Heart left ventricle (tissue), 13 donors: ENCODE results near the gene SLC2A9.

Experiments used
- POLR2A ChIP-seq, 2 donors: fragments of 450-650 bp; IDR thresholded peaks; one replicate each; pipeline ENCODE4 v1.6.1; 2017; ENCODE audit warnings: antibody characterized with exemption in 2 of 2, mild to moderate bottlenecking in 2 of 2, moderate library complexity in 2 of 2
- TF ChIP-seq, protein P1 (sequence below), 12 donors: fragments of 200-600 bp; sonication (generic) in 4 of 12; IDR thresholded peaks; one replicate each; pipeline versions ENCODE4 v1.5.0 to v1.8.0; 2018 to 2022; ENCODE audit warnings: antibody characterized with exemption in 12 of 12, mild to moderate bottlenecking in 5 of 12
- donor health status: ischemic (EF 13 %, LVEDD 7.1; RV severe dilation, severe dysfunction).
- donor health status: DM: no; HTN: yes; CAD: no.
- donor health status: DM: no; HTN: no; CAD: no.
- donor health status: ischemic (EF 25% LVEDD 6.9; RV normal size, moderate dysfunction).
- donor health status: ischemic (EF 25% LVEDD 5.7; RV mildly dilated, moderate dysfunction).
- donor health status: ischemic (EF 35%, LVEDD 5.7; RV mildly dilated, moderate dysfunction).
- donor health status: nonischemic (EF 11% LVEDD 7.7; RV severe dilation, severe dysfunction).
- donor health status: DM: yes; HTN: yes; CAD: no.
- donor health status: PGD.
- donor health status: ischemic (EF 29% LVEDD 5.4; RV normal size, mild dysfunction).
- donor health status: nonischemic (EF 23%, LVEDD 6.1; RV moderate dilation, normal function).

DNA sequence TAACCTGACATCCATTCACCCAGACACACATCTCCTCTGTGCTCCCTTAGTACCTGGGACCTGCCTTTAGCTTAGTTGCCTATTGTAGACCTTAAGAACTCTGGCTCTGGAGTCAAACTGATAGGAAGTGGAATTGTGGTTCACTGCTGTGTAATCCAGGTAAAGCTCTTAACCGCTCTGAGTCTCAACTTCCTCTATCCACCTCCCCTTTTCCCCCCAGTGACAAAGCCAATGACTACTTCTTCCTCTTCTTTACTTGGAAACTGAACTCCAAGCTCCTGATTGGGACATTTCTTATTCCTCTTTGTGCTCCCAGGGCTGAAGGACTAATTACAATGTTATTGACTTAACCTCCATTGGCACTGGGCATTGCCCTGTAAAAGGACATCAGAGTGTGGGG is 145.8 kb downstream of the SLC2A9 start:
- TF ChIP-seq, protein P1, sequence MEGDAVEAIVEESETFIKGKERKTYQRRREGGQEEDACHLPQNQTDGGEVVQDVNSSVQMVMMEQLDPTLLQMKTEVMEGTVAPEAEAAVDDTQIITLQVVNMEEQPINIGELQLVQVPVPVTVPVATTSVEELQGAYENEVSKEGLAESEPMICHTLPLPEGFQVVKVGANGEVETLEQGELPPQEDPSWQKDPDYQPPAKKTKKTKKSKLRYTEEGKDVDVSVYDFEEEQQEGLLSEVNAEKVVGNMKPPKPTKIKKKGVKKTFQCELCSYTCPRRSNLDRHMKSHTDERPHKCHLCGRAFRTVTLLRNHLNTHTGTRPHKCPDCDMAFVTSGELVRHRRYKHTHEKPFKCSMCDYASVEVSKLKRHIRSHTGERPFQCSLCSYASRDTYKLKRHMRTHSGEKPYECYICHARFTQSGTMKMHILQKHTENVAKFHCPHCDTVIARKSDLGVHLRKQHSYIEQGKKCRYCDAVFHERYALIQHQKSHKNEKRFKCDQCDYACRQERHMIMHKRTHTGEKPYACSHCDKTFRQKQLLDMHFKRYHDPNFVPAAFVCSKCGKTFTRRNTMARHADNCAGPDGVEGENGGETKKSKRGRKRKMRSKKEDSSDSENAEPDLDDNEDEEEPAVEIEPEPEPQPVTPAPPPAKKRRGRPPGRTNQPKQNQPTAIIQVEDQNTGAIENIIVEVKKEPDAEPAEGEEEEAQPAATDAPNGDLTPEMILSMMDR (IDR thresholded peaks at IDR 0.05): no peak
- TF ChIP-seq POLR2A (IDR thresholded peaks at IDR 0.05): no peak
